Smooth muscle cell (in vitro differentiated cells): ENCODE measurements around the gene ATP10A. TPM values are rescaled to one million over a fixed set of nuclear protein-coding genes. Genes with fewer than 3 reads are reported as not detected.
A peak's percentile ranks its signal among the peaks of the same experiment; 100 is the strongest.

Source experiments
- DNase-seq: peaks from one replicate; lab custom pipeline; 2025; ENCODE audit not compliant: unreplicated experiment; lab: John Stamatoyannopoulos, UW
- H2AFZ ChIP-seq: fragments of 200-600 bp; sonication (generic); 2 replicates; pipeline ENCODE4 v1.6.0; 2016; ENCODE audit warnings: antibody characterized with exemption, low read depth, mild to moderate bottlenecking
- H3F3A ChIP-seq: fragments of 200-600 bp; sonication (generic); 2 replicates; pipeline ENCODE4 v1.6.0; 2017; ENCODE audit warnings: antibody characterized with exemption, low read depth
- H3K27ac ChIP-seq: fragments of 200-600 bp; sonication (generic); 2 replicates; pipeline ENCODE4 v1.5.1; 2016; ENCODE audit warnings: low read depth, mild to moderate bottlenecking
- H3K27me3 ChIP-seq: fragments of 200-600 bp; sonication (generic); 2 replicates; pipeline ENCODE4 v1.6.1; 2016; ENCODE audit warnings: low read depth, mild to moderate bottlenecking
- H3K36me3 ChIP-seq: fragments of 200-600 bp; sonication (generic); 2 replicates; pipeline ENCODE4 v1.5.1; 2016; ENCODE audit warnings: low read depth
- H3K4me1 ChIP-seq: fragments of 200-600 bp; sonication (generic); 2 replicates; pipeline ENCODE4 v1.5.1; 2016; ENCODE audit warnings: low read depth
- H3K4me2 ChIP-seq: fragments of 200-600 bp; sonication (generic); 2 replicates; pipeline ENCODE4 v1.6.0; 2016; ENCODE audit warnings: mild to moderate bottlenecking
- H3K4me3 ChIP-seq: fragments of 200-600 bp; sonication (generic); 2 replicates; pipeline ENCODE4 v1.5.1; 2016; ENCODE audit warnings: mild to moderate bottlenecking
- H3K79me2 ChIP-seq: fragments of 200-600 bp; sonication (generic); 2 replicates; pipeline ENCODE4 v1.6.0; 2016; ENCODE audit warnings: low read depth, mild to moderate bottlenecking
- H3K9ac ChIP-seq: fragments of 200-600 bp; sonication (generic); 2 replicates; pipeline ENCODE4 v1.6.0; 2016; ENCODE audit warnings: low read depth
- H3K9me3 ChIP-seq: fragments of 200-600 bp; sonication (generic); replicated peaks from 2 replicates; pipeline ENCODE4 v1.5.1; 2016; ENCODE audit warnings: low read depth
- H4K20me1 ChIP-seq: fragments of 200-600 bp; sonication (generic); 2 replicates; pipeline ENCODE4 v1.6.0; 2016; ENCODE audit warnings: low read depth
- WGBS: methylation state at CpG from one replicate; pipeline ENCODE4 v1.1.7; 2016; ENCODE audit warnings: low lambda C conversion rate; 5-methylcytosine and 5-hydroxymethylcytosine counted together
- polyA plus RNA-seq: library from polyadenylated mRNA; unstranded; fragments of >200 nt; fragmentation: Nextera tagmentation; extraction: Ambion mirVana; gene quantifications from 2 replicates; pipeline ENCODE4 v1.2.1, GENCODE V29; 2016
- total RNA-seq: library from RNA; depleted of rRNA; stranded (reverse); fragments of >200 nt; gene quantifications from 2 replicates; pipeline ENCODE4 v1.2.3, GENCODE V29; 2014
- TF ChIP-seq, protein P1 (sequence below): fragments of 200-600 bp; sonication (generic); IDR thresholded peaks from 2 replicates; pipeline ENCODE4 v1.5.1; 2017; ENCODE audit warnings: borderline replicate concordance, mild to moderate bottlenecking, antibody characterized with exemption; ENCODE audit not compliant: insufficient read depth, poor library complexity, severe bottlenecking

Gene ATP10A
- total and polyA plus RNA-seq, 2 experiments from 2014 or later, result 10.6 to 12.3 TPM

DNA sequence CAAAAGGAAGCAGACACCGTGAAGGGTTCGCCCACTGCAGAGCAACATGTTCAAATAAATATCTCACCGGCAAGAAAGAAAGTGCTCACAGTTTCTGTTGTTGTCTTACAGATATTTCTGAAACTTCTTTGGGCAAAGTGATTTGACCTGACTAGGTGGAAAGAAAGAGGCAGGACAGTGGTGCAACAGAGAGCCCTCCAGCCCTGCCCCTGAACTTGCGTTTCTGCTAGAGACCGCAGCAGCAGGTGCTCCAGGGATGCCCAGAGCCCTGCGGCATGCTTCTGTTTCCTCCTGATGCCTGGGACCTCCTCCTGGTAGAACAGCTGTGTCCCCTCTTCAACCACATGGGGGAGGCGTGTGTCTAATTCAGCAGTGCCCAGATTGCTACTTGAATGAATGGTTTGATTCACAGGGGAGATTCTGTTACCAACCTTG is 123.4 kb downstream of the ATP10A start:
- Histone ChIP-seq H3K9ac (no peak overlapping the region), H3K4me2 (no peak overlapping the region), H3K4me3 (no peak overlapping the region), H3K27me3 (no peaks in the 10 kb centered on the region), H2AFZ (no peak overlapping the region), H3K36me3 (no peaks in the 10 kb centered on the region), H3K27ac (no peak overlapping the region), H3K4me1 (peaks cover 18% of the 10 kb centered on the region), H3F3A (peaks cover 10% of the 10 kb centered on the region), H4K20me1 (no peaks in the 10 kb centered on the region), H3K9me3 (no peaks in the 10 kb centered on the region), H3K79me2 (no peaks in the 10 kb centered on the region)
- DNase-seq, result no peak
- TF ChIP-seq, protein P1, sequence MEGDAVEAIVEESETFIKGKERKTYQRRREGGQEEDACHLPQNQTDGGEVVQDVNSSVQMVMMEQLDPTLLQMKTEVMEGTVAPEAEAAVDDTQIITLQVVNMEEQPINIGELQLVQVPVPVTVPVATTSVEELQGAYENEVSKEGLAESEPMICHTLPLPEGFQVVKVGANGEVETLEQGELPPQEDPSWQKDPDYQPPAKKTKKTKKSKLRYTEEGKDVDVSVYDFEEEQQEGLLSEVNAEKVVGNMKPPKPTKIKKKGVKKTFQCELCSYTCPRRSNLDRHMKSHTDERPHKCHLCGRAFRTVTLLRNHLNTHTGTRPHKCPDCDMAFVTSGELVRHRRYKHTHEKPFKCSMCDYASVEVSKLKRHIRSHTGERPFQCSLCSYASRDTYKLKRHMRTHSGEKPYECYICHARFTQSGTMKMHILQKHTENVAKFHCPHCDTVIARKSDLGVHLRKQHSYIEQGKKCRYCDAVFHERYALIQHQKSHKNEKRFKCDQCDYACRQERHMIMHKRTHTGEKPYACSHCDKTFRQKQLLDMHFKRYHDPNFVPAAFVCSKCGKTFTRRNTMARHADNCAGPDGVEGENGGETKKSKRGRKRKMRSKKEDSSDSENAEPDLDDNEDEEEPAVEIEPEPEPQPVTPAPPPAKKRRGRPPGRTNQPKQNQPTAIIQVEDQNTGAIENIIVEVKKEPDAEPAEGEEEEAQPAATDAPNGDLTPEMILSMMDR, result peak; percentile 28
- WGBS, result 90% methylated on average over 7 of the region's 7 CpGs

DNA sequence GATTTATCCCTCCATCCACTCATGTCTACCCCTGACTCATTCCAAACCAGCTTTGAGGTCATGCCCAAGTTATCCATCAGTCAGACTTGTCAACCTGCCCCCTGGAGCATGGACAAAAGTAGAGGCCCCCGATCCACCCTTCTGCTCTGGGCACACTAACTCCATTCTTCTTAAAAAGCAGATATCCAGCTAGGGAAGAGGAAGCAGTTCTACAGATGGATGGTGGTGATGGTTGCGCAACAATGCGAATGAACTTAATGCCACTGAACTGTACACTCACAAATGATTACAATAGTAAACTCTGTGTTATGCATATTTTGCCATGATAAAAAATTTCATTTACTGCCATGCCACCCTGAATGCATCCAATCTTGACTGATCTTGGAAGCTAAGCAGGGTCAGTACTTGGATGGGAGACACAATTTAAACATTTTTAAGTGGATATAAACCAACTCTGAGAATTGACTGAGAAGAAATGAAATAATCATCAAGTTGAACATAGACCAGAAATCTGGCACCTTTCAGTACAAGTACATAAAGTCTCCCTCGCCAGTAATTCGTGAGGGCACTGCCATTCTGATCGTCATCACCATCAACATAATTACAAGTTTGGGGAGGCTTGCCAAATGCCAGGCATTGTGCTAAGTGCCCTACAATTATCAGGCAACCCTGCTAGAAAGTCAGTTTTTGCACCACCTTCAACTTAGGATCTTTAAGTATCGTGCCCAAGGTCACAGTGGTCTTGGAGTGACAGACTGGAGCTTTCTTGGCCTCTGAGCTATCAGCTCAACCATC is 124.8 kb downstream of the ATP10A start:
- 89% methylated on average over 7 of the region's 7 CpGs for WGBS
- H3K27ac ChIP-seq, result peak overlapping the region; percentile 83
- H3K4me2 ChIP-seq, result peak overlapping the region; percentile 72
- H3K27me3 ChIP-seq, result no peaks in the 10 kb centered on the region
- TF ChIP-seq, protein P1, result no peak
- no peak overlapping the region for H3K9ac ChIP-seq
- no peak overlapping the region for H2AFZ ChIP-seq
- H4K20me1 ChIP-seq, result no peaks in the 10 kb centered on the region
- peaks cover 10% of the 10 kb centered on the region for H3F3A ChIP-seq
- DNase-seq, result no peak
- H3K9me3 ChIP-seq, result no peaks in the 10 kb centered on the region
- H3K4me1 ChIP-seq, result peaks cover 18% of the 10 kb centered on the region
- no peaks in the 10 kb centered on the region for H3K36me3 ChIP-seq
- H3K4me3 ChIP-seq, result no peak overlapping the region
- no peaks in the 10 kb centered on the region for H3K79me2 ChIP-seq

DNA sequence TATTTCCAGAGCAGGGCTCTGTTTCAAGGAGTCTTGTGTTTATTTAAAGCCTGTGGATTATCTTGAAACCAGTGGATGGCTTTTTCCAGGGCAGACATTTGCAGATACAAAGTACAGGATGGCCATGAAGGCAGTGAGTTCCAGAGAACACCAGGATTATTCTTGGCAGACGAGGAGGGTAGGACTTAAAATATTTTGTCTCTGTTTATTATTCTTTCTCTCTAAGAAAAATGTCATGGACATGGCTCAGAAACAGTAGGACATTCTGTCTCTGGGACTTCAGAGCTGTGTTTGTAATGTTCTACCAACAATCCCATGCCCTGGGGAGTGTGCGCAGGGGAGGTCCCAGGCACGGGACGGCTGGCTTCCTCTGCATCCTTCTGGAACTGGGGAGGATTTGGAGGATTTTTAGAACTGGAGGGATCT is 125.9 kb downstream of the ATP10A start:
- no peak overlapping the region for H3K4me3 ChIP-seq
- 5% methylated on average over 4 of the region's 4 CpGs for WGBS
- H3K9me3 ChIP-seq, result no peaks in the 10 kb centered on the region
- no peak overlapping the region for H3K9ac ChIP-seq
- H2AFZ ChIP-seq, result no peak overlapping the region
- H3K36me3 ChIP-seq, result no peaks in the 10 kb centered on the region
- H3K27ac ChIP-seq, result peak overlapping the region; percentile 83
- H3K4me1 ChIP-seq, result peaks cover 18% of the 10 kb centered on the region
- H4K20me1 ChIP-seq, result no peaks in the 10 kb centered on the region
- H3F3A ChIP-seq, result peaks cover 10% of the 10 kb centered on the region
- H3K4me2 ChIP-seq, result peak overlapping the region; percentile 72
- H3K27me3 ChIP-seq, result no peaks in the 10 kb centered on the region
- TF ChIP-seq, protein P1, result no peak
- no peaks in the 10 kb centered on the region for H3K79me2 ChIP-seq
- no peak for DNase-seq
